KG1 (cell line): Measurements from ENCODE around the gene AOC2.
"Not testable (repeated sequence)": the region's sequence is repeated elsewhere in the genome, so short reads cannot be mapped to it uniquely, and the experiment has no call there.

Experiments used
- DNase-seq: peaks from one replicate; lab custom pipeline; 2025; lab: John Stamatoyannopoulos, UW

AOC2 gene

DNA sequence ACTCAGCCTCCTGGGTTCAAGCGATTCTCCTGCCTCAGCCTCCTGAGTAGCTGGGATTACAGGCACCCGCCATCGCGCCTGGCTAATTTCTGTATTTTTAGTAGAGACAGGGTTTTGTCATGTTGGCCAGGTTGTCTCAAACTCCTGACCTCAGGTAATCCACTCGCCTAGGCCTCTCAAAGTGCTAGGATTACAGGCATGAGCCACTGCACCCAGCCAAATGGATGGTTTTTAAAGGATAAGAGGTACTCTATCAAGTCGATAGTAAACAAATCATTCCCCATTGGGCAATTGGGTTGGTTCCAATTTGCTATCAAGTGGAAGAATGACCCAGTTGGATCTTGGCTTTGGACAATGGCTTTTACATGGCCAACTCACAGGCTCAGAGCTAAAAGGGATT, 37.3 kb downstream of the AOC2 start:
- DNase-seq: not testable (repeated sequence)

DNA sequence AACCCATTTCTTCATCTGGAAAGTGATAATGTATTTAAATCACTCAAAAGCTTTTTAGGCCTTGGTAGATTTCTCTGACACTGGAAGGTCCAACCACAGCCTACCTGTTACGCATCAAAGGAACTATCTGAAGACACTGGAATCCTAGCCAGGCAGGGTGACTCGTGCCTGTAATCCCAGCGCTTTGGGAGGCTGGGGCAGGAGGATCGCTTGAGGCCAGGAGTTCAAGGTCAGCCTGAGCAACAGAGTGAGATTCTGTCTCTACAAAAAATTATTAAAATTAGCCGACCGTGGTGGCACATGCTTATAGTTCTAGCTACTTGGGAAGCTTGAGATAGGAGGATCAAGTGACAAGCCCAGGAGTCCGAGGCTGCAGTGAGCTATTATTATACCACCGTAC, 37.8 kb downstream of the AOC2 start:
- DNase-seq: no peak

DNA sequence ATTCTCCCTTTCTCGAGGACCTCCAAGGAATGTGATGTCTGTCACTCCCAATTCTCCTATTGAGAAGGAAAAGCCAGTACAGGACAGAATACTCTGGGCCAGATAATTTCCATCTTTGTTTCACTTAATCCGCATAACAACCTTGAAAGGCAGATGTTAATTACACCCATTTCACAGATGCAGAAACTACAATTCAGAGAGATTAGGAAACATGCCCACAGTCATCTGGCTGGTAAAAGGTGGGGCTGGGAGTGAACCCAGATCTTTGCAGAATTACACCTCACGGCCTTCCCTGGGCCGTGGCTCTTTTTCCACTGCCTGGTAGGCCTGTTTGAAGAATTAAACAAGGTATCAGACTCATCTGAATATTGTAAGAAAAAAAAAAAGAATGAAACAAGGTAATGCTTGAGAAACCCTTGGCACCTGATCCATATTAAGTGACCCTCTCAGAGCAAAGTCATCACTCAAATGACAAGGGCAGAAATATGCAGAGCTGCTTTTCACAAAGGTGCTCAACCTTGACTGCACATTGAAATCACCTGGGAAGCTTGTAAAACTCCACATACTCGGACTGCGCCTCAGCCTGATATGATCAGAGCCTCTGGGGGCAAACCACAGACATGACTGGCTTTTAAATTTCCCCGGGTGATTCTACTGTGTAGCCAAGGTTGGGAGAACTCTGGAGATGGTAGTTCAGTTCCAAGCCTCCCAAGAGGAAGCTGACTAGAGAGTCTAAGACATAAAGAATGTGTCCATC, 39.6 kb downstream of the AOC2 start:
- DNase-seq: no peak

DNA sequence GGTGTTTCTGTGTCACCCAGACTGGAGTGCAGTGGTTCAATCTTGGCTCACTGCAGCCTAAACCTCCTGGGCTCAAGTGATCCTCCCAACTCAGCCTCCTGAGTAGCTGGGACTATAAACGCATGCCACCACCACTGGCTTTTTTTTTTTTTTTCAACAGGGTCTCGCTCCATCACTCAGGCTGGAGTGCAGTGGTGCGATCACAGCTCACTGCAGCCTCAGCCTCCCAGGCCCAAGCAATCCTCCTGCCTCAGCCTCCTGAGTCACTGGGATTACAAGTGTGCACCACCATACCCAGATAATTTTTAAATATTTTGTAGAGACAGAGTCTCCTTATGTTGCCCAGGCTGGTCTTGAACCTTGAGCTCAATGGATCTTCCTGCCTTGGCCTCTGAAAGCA, 41.4 kb downstream of the AOC2 start:
- DNase-seq: not testable (repeated sequence)

DNA sequence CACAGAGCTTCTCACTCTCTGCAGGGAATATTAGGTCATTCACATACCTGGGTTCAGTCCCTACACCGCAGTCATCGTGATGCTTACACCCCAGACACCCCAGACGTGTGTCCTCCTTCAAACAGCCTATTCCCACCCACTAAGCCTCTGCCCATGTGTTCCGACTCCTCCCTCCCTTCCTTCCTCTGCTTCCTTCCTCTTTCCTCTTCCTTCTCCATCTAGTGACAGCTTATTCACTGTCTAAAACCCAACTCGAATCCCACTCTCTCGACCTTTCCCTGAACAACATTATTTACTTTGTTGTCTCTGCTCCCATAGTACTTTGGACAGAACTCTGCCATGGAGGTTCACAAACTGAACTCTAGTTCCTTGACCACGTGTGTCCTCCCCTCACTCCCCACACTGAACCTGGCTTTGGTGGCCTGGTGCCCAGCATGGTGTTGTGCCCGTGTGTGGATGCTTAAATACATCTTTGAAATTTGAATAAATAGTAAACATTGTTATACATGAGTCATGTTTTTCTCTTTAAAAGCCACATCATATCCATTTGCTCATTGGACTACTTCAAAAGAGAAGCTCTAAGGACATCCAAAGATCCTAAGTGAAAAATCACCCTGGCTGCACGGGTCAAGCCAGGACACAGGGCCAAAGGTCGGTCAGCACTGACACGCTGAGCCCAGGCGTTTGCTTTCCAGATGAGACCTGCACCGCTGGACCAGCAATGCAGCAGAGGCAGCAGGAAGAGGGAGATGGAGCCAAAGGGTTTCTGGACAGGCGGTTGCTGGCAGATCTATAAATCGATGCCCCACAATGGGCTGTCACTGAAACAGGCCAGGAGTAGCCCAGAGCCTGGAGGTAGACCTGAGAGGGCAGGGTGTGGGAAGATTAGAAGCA, 42.1 kb downstream of the AOC2 start:
- DNase-seq: no peak

DNA sequence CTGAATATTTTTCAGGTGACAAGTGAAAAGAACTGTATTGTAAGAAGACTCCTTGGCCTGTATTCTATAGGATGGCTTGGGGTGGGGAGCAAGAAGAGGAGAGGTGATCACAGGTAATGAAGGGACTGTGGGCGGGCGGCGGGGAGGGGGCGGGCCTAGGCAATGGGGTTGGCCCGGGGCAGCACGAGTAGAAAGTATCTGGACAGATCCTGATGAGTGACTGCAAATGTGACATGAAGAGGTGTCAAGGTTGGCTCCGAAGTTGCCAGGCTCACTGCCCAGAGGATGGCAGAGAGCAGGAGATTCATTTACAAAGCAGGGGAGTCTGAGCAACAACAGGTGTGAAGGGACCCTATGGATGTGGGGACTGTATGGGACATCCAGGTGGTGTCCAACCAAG, 45.4 kb downstream of the AOC2 start:
- no peak for DNase-seq

DNA sequence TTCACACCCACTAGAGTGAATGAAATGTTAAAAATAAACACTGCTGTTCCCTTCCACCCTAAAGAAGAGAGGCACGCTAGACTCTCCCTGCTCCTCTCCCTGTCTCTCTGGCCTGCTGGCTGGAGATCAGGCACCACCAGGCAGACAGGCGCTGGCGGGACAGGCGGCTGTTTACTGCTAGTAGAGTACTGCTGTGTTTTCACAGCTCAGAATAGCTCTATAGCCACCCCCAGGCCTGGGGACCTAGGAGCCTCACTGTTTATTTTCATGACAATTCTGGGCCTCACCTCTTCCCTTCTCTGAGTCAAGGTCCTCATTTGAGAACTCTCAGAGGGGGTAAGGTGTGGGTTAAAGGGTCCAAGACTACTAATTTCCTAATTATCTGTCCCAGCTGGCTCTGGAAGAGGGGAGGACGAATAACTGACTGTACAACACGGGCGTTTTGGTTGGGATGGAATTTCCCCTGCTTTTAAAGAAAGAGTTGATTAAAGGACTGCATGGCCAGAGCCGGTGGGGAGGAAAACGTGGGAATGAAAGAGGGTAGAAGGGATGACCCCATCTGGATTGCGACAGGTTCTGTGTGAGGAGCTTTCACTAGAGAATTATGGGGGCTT, 47.3 kb downstream of the AOC2 start:
- DNase-seq: no peak

DNA sequence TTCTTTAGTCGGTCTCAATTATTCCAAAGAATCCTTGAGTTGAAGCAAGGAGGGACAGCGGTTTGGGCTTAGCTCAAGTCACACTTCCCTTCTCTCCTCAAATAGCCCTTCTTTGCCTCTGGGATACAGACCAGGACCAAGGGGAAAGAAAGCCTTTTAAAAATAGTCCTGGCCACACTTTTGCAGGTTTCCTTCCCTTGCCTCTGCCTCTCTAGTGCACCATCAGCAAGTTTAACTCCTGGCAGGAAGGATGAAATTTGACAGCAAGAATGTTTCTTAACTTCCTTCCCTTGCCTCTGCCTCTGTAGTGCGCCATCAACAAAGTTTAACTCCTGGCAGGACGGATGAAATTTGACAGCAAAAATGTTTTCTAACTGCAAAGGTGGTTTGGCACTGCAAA, 49.0 kb downstream of the AOC2 start:
- DNase-seq: peak; percentile 16

DNA sequence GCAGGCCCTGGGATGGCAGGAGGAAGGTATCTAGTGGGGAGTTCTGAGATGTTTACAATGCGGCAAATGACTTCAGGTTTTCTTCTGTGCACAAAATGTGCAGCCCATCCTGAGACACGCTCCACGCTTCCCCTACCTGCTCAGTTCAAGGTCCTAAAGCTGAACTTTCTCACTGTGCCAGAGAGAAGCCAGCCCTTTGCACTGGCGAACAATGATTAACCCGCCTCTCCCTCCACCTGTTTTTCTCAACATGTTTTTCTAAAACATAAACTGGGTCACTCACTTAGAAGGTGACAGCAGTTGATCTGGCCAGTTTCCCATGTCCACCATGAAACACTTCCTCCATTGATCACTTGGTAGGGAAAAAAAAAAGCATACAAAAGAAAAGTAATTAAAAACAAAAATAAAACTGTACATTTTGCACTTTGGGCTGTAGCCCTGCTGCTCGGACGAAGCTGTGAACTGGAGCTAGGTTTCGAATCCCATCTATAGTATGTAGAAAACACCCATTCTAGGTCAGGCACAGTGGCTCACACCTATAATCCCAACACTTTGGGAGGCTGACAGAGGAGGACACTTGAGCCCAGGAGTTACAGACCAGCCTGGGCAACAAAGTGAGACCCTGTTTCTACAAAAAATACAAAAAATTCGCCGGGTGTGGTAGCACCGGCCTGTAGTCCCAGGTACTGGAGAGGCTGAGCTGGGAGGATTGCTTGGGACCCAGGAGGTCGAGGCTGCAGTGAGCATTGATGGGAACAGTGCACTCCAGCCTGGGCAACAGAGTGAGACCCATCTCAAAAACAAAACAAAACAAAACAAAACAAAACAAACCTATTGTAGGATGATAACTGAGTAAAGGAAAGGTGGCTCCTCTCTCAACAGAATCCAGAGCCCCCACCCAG, 50.2 kb downstream of the AOC2 start:
- no peak for DNase-seq

DNA sequence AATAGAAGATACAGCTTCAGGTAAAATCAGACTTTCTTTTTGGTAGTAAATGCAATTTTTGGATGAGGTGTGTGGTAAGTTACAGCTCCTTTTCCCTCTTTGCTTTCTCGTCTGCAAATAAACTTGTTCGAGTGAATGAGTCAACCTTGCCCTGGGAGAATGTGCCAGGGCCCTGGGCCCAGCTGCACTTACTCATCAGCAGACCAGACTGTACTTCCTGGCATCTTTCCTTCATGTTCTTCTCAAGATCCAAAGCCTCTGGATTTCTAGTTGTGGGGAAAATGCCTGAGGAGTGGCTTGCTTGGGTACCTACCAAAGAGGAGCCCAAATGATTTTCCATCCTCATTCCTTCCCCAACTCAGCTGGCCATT, 50.8 kb downstream of the AOC2 start:
- DNase-seq: no peak

DNA sequence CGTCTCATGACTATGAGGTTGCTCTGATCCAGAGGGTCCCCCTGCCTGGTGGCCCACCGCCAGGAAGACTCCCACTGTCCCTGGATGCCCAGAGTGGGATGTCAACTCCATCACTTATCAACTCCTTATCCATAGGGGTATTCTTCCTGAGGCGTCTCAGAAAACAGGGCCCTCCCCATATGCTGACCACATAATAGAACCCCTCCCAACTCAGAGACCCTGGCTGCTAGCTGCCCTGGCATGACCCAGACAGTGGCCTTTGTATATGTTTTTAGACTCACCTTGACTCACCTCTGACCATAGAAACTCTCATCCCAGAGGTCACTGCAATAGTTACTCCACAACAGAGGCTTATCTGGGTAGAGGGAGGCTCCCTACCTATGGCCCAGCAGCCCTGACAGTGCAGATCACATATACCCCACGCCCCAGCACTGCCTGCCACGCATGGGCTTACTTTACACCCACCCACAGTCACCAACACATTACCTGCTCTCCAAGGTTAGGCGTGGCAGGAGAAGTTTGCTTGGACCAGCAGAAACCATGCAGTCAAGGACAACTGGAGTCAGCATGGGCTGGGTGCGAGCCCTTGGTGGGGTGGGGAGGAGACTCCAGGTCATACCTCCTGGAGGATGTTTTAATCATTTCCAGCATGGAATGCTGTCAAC, 53.9 kb downstream of the AOC2 start:
- DNase-seq: no peak

DNA sequence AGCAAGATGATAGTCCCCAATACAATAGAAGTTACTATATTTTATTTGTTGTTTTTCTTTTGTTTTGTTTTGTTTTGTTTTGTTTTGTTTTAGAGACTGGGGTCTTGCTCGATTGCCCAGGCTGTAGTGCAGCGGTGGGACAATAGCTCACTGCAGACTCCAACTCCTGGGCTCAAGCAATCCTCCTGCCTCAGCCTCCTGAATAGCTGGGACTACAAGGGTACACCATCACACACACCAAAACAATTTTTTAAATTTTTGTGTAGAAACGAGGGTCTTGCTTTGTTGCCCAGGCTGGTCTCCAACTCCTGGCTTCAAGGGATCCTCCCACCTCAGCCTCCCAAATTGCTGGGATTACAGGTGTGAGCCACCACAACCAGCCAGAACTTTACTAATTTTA, 55.6 kb downstream of the AOC2 start:
- DNase-seq: not testable (repeated sequence)
